Mesodermal cell (in vitro differentiated cells): Measurements from ENCODE around the gene HIBCH.
"Not testable (repeated sequence)": the region's sequence is repeated elsewhere in the genome, so short reads cannot be mapped to it uniquely, and the experiment has no call there.

Experiments used
- H3K27ac ChIP-seq: 2 replicates; pipeline ENCODE4 v1.7.0; 2013; ENCODE audit warnings: mild to moderate bottlenecking, low read depth, low read length, moderate library complexity; ENCODE audit not compliant: severe bottlenecking
- H3K36me3 ChIP-seq: 2 replicates; pipeline ENCODE4 v1.7.1; 2013; ENCODE audit warnings: mild to moderate bottlenecking, low read length, moderate library complexity; ENCODE audit not compliant: control insufficient read depth, insufficient read depth
- H3K4me1 ChIP-seq: one replicate; pipeline ENCODE4 v1.7.1; 2013; ENCODE audit warnings: mild to moderate bottlenecking, low read length; ENCODE audit not compliant: insufficient read depth, control insufficient read depth, poor library complexity, severe bottlenecking
- H3K4me3 ChIP-seq: 2 replicates; pipeline ENCODE4 v1.7.0; 2013; ENCODE audit warnings: low read length, control low read depth, mild to moderate bottlenecking; ENCODE audit not compliant: insufficient read depth, poor library complexity, severe bottlenecking; ENCODE audit errors: extremely low read depth
- H3K9me3 ChIP-seq: 2 replicates; pipeline ENCODE4 v1.7.1; 2013; ENCODE audit warnings: mild to moderate bottlenecking, low read length, moderate library complexity; ENCODE audit not compliant: control insufficient read depth
- WGBS, 2 experiments: methylation state at CpG; one replicate each; pipeline ENCODE4 v1.1.5; 2013; ENCODE audit warnings: missing lambda C conversion rate in 2 of 2; ENCODE audit not compliant: insufficient coverage in 2 of 2; 5-methylcytosine and 5-hydroxymethylcytosine counted together

HIBCH gene

GRCh38 chr2:190340369-190340768 lies 20.7 kb upstream of the HIBCH start:
- H3K4me3 ChIP-seq = no peak overlapping the region
- 0 to 42% methylated on average over 1 to 2 of the region's 2 CpGs for WGBS, 2 experiments
- H3K36me3 ChIP-seq = no peaks in the 10 kb centered on the region
- H3K27ac ChIP-seq = no peak overlapping the region
- H3K4me1 ChIP-seq = peaks cover 13% of the 10 kb centered on the region
- no peaks in the 10 kb centered on the region for H3K9me3 ChIP-seq

DNA sequence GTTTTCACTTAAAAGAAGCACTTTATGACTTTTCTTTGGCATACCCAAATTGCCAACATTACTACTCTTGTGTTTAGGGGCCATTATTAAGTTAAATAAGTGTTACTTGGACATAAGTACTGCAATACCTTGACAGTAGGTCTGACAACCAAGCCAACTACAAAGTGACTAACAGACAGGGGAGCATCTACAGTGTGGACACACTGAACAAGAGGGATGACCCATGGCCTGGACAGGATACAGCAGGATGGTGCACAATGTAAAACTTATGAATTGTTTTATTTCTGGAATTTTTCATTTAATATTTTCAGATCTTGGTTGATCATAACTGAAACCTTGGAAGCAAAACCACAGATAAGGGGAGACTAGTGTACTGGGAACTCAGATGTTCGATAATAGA lies 19.8 kb upstream of the HIBCH start:
- no peak overlapping the region for H3K4me3 ChIP-seq
- H3K36me3 ChIP-seq = no peaks in the 10 kb centered on the region
- H3K4me1 ChIP-seq = peaks cover 17% of the 10 kb centered on the region
- H3K27ac ChIP-seq = no peak overlapping the region
- no peaks in the 10 kb centered on the region for H3K9me3 ChIP-seq
- WGBS, 2 experiments = no CpG with 5 or more reads among the region's 1 CpG

GRCh38 chr2:190338453-190338852 lies 18.8 kb upstream of the HIBCH start:
- no peak overlapping the region for H3K27ac ChIP-seq
- H3K9me3 ChIP-seq = no peaks in the 10 kb centered on the region
- no peaks in the 10 kb centered on the region for H3K36me3 ChIP-seq
- peaks cover 18% of the 10 kb centered on the region for H3K4me1 ChIP-seq
- no peak overlapping the region for H3K4me3 ChIP-seq
- WGBS, 2 experiments = no CpG with 5 or more reads among the region's 1 CpG

- WGBS, 2 experiments = no CpG with 5 or more reads among the region's 2 CpGs
- Histone ChIP-seq H3K27ac (no peak overlapping the region), H3K36me3 (no peaks in the 10 kb centered on the region), H3K9me3 (no peaks in the 10 kb centered on the region), H3K4me1 (peaks cover 17% of the 10 kb centered on the region), H3K4me3 (no peak overlapping the region)
Measured at GRCh38 chr2:190336420-190336819, 16.8 kb upstream of the HIBCH start.

- H3K4me3 ChIP-seq, H3K27ac ChIP-seq, H3K9me3 ChIP-seq, H3K36me3 ChIP-seq: not testable (repeated sequence)
- 83 to 96% methylated on average over 2 to 4 of the region's 4 CpGs for whole genome bisulfite sequencing, 2 experiments
- H3K4me1 ChIP-seq = peaks cover 14% of the 10 kb centered on the region
Measured at GRCh38 chr2:190335584-190335983, 16.0 kb upstream of the HIBCH start.

DNA sequence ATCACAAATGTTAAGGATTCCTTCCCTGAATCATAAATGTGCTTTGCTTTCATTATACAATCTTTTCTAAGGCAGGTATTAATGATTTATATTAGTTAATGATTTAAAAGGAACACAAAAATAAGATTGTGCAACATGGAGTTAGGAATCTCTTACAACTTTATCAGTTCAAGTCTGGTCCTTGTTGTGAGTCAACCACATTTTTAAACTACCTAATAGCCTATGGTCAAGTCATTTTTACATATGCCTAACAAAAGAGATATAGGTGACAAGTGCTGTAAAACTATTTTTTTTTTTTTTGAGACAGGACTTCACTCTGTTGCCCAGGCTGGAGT lies 15.6 kb upstream of the HIBCH start:
- Histone ChIP-seq H3K4me3 (no peak overlapping the region), H3K36me3 (no peaks in the 10 kb centered on the region), H3K27ac (peak overlapping the region; percentile 67), H3K9me3 (no peaks in the 10 kb centered on the region), H3K4me1 (peaks cover 12% of the 10 kb centered on the region)

DNA sequence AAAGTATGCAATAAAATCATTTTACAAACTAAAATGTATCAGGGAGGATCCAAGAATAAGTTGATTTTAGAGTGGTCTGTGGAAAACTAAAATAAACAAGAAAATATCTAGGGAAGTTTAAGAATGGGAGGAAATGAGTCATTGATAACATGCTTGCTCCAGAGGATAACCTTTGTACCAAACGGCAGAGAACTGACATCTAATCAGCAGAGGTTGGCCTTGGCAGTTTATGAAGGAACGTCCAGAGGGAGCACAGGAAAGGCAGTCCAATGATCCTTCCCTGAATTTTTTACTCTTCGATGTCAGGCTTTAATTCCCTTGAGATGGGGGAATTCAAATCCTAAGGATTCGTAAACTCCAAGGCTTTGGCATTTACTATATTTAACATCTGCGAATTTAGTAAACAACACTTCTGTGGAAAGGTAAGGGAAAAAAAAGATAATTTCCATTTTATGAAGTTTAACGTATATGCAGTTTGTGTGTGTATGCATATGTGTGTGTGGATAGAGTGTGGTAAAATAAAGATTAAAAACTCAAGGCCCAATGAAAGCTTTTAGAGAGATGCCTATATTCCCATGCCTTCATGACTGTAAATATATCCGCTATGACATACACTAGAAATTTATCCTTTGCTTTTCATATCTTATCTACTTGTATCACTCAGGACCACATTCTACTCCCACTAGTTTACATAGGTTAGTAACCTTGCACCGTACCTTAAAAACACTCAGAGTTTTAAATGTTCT lies 15.0 kb upstream of the HIBCH start:
- Histone ChIP-seq H3K4me3 (no peak overlapping the region), H3K4me1 (peaks cover 12% of the 10 kb centered on the region)
- WGBS, 2 experiments = 67 to 72% methylated on average over 4 to 5 of the region's 8 CpGs

DNA sequence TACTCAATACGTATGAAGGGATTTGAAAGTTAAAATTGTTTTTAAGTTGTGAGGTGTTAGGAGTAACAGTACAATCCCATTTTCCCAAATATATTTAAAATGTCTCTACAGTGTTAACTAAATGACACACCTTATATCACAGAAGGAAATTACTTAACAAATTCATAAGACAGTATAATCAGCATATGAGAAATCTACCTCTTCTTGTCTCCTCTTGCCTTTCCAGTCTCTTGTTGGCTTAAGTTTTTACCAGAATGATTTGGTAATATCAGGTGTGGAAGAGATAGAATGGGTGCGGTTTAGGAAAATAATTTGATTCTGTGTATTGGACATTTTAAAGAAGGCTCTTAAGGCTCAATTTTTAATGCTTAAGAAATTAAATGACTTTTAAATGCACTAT lies 14.3 kb upstream of the HIBCH start:
- Histone ChIP-seq H3K27ac (no peak overlapping the region), H3K36me3 (no peaks in the 10 kb centered on the region), H3K4me3 (no peak overlapping the region), H3K9me3 (no peaks in the 10 kb centered on the region), H3K4me1 (peaks cover 12% of the 10 kb centered on the region)
- no CpG with 5 or more reads among the region's 2 CpGs for WGBS, 2 experiments

More for the DNA sequence above, 15.0 kb upstream of the HIBCH start:
- H3K27ac ChIP-seq = peak overlapping the region; percentile 67
- no peaks in the 10 kb centered on the region for H3K9me3 ChIP-seq
- no peaks in the 10 kb centered on the region for H3K36me3 ChIP-seq

DNA sequence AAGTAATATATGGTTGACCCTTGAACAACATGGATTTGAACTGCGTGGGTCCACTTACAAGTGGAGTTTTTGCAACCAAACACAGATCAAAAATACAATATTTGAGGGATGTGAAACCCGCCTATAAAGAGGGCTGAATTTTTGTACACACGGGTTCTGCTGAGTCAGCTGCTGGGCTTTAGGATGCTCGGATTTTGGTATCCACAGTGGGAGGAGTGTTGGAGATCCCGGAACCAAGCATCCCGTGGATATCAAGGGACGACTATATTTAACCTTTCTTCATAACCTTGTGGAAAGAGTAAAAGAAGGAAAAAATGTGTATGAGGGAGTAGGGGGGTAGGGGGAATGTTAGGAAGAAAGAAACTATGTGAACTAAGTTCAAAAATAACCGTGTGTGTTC lies 13.8 kb upstream of the HIBCH start:
- 88 to 100% methylated on average over 2 to 5 of the region's 8 CpGs for WGBS, 2 experiments
- Histone ChIP-seq H3K4me3 (no peak overlapping the region), H3K27ac (no peak overlapping the region), H3K4me1 (peaks cover 12% of the 10 kb centered on the region), H3K36me3 (no peaks in the 10 kb centered on the region), H3K9me3 (no peaks in the 10 kb centered on the region)

- WGBS, 2 experiments = no CpG with 5 or more reads among the region's 3 CpGs
- H3K36me3 ChIP-seq = no peaks in the 10 kb centered on the region
- H3K4me1 ChIP-seq = peaks cover 3% of the 10 kb centered on the region
- no peak overlapping the region for H3K4me3 ChIP-seq
- H3K9me3 ChIP-seq = no peaks in the 10 kb centered on the region
- no peak overlapping the region for H3K27ac ChIP-seq
Measured at GRCh38 chr2:190328573-190329147, 9.0 kb upstream of the HIBCH start.

GRCh38 chr2:190327867-190328572 lies 8.4 kb upstream of the HIBCH start:
- WGBS, 2 experiments = 85 to 100% methylated on average over 2 of the region's 4 CpGs
- H3K36me3 ChIP-seq = no peaks in the 10 kb centered on the region
- no peak overlapping the region for H3K27ac ChIP-seq
- H3K4me1 ChIP-seq = no peaks in the 10 kb centered on the region
- H3K4me3 ChIP-seq = no peak overlapping the region
- no peaks in the 10 kb centered on the region for H3K9me3 ChIP-seq
